ENCODE data around the gene ARRDC1.
"Not testable (repeated sequence)": the region's sequence is repeated elsewhere in the genome, so short reads cannot be mapped to it uniquely, and the experiment has no call there.

Gene ARRDC1

GRCh38 chr9:137613738-137614523, 8.4 kb downstream of the ARRDC1 start:
- no peak for DNase-seq

- DNase-seq = no peak
Measured at GRCh38 chr9:137614631-137615386, 9.3 kb downstream of the ARRDC1 start.

GRCh38 chr9:137615387-137615871, 9.9 kb downstream of the ARRDC1 start:
- no peak for DNase-seq

- DNase-seq = peak; percentile 59
Measured at GRCh38 chr9:137618105-137619067, 12.9 kb downstream of the ARRDC1 start, which contains the start of gene EHMT1. EHMT1 (plus strand) TSS chr9:137619005; CDS start chr9:137619029, 24 bp downstream.

- DNase-seq = peak; percentile 22
Measured at GRCh38 chr9:137619240-137620047, 14.0 kb downstream of the ARRDC1 start.

- no peak for DNase-seq
Measured at GRCh38 chr9:137620048-137620405, 14.5 kb downstream of the ARRDC1 start.

- no peak for DNase-seq
Measured at GRCh38 chr9:137620581-137620980, 15.1 kb downstream of the ARRDC1 start.

GRCh38 chr9:137621131-137621757, 15.8 kb downstream of the ARRDC1 start:
- DNase-seq = no peak

GRCh38 chr9:137622211-137622610, 16.7 kb downstream of the ARRDC1 start:
- DNase-seq = not testable (repeated sequence)

GRCh38 chr9:137626464-137626863, 21.0 kb downstream of the ARRDC1 start:
- DNase-seq = no peak

- DNase-seq = not testable (repeated sequence)
Measured at GRCh38 chr9:137627406-137627805, 21.9 kb downstream of the ARRDC1 start.

GRCh38 chr9:137630126-137630525, 24.6 kb downstream of the ARRDC1 start:
- no peak for DNase-seq

- no peak for DNase-seq
Measured at GRCh38 chr9:137630679-137631078, 25.2 kb downstream of the ARRDC1 start.

GRCh38 chr9:137631345-137632229, 26.1 kb downstream of the ARRDC1 start:
- DNase-seq = no peak

GRCh38 chr9:137632230-137633161, 27.0 kb downstream of the ARRDC1 start:
- no peak for DNase-seq

GRCh38 chr9:137634016-137634415, 28.5 kb downstream of the ARRDC1 start:
- no peak for DNase-seq

GRCh38 chr9:137638680-137639079, 33.2 kb downstream of the ARRDC1 start:
- DNase-seq = no peak

GRCh38 chr9:137639303-137640051, 34.0 kb downstream of the ARRDC1 start:
- DNase-seq = no peak

Data from amniotic stem cell (primary cell).